Measurements from ENCODE around the gene LILRB1. TPM values are rescaled to one million over a fixed set of nuclear protein-coding genes. Genes with fewer than 3 reads are reported as not detected.
A peak's percentile ranks its signal among the peaks of the same experiment; 100 is the strongest.
"Not testable (repeated sequence)": the region's sequence is repeated elsewhere in the genome, so short reads cannot be mapped to it uniquely, and the experiment has no call there.

The LILRB1 gene
- polyA plus RNA-seq, 6 donors from 2014 or later, result 23.7 to 35.7 (median 27.9) TPM

DNA sequence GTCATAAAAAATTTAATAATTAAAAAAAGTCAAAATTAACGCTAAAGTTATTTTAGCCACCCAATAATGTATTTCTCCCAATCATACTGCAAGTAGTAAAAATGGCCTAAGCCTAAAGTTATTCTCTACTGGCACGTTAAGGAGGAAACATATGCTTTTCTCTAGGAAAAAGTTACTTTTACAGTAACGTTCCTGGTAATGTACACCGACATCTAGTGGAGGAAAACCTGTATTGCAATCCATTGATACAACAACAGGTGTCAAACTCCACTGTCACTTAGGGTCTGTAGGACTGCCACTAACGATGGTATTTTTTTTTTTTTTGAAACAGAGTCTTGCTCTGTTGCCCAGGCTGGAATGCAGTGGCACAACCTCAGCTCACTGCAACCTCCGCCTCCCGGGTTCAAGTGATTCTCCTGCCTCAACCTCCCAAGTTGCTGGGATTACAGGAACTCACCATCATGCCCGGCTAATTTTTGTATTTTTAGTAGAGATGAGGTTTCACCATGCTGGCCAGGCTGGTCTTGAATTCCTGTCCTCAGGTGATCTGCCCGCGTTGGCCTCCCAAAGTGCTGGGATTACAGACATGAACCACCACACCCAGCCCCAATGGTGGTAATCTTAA is 46.0 kb downstream of the LILRB1 start:
- not testable (repeated sequence) for H3K4me3 Mint-ChIP-seq, H3K4me1 Mint-ChIP-seq, H3K27ac Mint-ChIP-seq, H3K9me3 Mint-ChIP-seq, H3K36me3 Mint-ChIP-seq
- peaks cover 15 to 28% (median 21%) of the 10 kb centered on the region in 3 donors for H3K27me3 Mint-ChIP-seq
- peak; percentile 43 for DNase-seq
- peak; percentile 32 to 54 for ATAC-seq (ENCODE audit: low read depth in 2 of 2)

DNA sequence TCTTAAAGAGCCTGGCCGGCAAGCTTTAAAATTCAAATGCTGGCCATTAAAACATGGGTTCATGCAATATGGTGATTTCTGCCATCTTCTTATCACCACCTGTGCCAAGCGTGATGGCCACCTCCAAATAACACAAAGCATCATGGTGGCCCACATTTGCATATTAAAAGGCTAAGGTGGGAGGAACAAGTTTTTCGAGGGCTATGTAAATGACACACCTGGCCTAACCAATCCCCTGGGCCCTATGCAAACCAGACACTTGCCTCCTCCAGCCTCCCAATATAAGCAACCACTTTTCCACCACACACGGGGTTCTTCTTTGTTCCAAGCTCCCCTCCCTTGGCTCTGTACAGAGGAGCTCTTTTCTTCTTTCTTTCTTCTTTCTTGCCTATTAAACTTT is 46.9 kb downstream of the LILRB1 start:
- no peaks in the 10 kb centered on the region for H3K36me3 Mint-ChIP-seq
- H3K4me3 Mint-ChIP-seq, result no peak overlapping the region
- H3K27ac Mint-ChIP-seq, result no peak overlapping the region

DNA sequence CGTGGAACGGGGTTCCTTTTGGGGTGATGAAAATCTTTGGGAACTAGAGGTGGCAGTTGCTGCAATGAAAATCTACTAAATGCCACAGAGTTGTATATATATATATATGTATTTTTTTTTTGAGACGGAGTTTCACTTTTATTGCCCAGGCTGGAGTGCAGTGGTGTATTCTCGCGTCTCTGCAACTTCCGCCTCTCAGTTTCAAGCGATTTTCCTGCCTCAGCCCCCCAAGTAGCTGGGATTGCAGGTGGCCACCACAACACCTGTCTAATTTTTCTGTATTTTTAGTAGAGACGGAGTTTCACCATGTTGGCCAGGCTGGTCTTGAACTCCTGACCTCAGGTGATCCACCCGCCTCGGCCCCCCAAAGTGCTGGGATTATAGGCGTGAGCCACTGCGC is 51.3 kb downstream of the LILRB1 start:
- Mint-ChIP-seq H3K27ac (peak overlapping the region in 1 of 6 donors; percentile 10), H3K27me3 (peaks cover 31 to 63% (median 32%) of the 10 kb centered on the region in 3 donors)
- not testable (repeated sequence) for H3K4me3 Mint-ChIP-seq; H3K36me3 Mint-ChIP-seq; H3K4me1 Mint-ChIP-seq; DNase-seq; H3K9me3 Mint-ChIP-seq; ATAC-seq (ENCODE audit: low read depth in 2 of 2)

More for the DNA sequence above, 46.9 kb downstream of the LILRB1 start:
- no peaks in the 10 kb centered on the region for H3K9me3 Mint-ChIP-seq
- ATAC-seq (ENCODE audit: low read depth in 2 of 2), result no peak
- H3K27me3 Mint-ChIP-seq, result peaks cover 17 to 37% (median 22%) of the 10 kb centered on the region in 3 donors
- H3K4me1 Mint-ChIP-seq, result no peaks in the 10 kb centered on the region
- no peak for DNase-seq

DNA sequence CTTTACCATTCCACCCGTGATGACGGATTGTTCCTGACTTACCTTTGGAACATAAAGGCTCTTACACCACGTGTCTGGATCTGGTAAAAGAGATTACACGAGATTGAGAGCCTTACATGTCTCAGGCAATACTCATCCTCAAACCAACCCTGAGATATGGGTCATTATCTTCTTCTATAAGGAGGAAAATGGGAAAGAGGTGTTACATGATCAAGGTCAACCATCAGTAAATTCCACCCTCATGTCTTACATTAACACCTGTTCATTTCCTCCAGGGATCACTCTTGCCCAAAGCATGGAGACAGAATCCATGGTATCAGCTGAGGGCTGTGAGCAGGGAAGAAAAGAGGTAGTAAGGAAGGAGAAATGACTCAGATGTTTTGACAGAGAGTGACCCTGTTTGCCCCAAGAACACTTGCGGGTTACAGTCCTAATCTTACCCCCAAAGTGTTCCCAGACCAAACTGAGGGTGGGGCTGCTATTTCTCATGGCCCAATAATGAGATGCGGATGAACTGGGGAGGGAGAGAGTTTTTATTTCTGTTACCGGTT is 52.1 kb downstream of the LILRB1 start:
- DNase-seq, result no peak
- Mint-ChIP-seq H3K27me3 (peaks cover 35 to 66% (median 37%) of the 10 kb centered on the region in 3 donors), H3K36me3 (no peaks in the 10 kb centered on the region), H3K27ac (no peak overlapping the region), H3K9me3 (no peaks in the 10 kb centered on the region), H3K4me3 (no peak overlapping the region), H3K4me1 (peaks cover 0 to 4% (median 0%) of the 10 kb centered on the region in 3 donors)
- no peak for ATAC-seq (ENCODE audit: low read depth in 2 of 2)

DNA sequence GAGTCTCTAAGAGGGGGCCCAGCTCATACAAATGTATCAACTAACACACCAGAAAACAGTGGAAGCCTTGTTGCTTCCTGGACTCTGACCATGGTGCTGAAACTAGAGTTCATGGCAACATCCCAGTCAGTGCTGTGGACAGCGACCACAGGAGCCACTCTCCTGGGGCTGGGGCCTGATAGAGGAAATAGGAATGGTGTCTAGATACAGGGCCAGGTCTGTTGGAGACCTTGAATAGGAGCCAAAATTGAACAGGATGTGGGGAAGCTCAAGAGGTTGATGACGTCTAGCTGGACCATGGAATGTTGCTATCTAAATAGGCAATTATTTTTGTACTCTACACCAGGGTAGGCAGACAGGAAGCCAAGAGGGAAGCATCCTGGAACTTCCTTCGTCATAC is 54.2 kb downstream of the LILRB1 start:
- Mint-ChIP-seq H3K9me3 (no peaks in the 10 kb centered on the region), H3K27me3 (peaks cover 27 to 60% (median 42%) of the 10 kb centered on the region in 3 donors), H3K36me3 (no peaks in the 10 kb centered on the region), H3K4me1 (peaks cover 0 to 4% (median 0%) of the 10 kb centered on the region in 3 donors), H3K4me3 (no peak overlapping the region), H3K27ac (no peak overlapping the region)
- no peak for DNase-seq
- no peak for ATAC-seq (ENCODE audit: low read depth in 2 of 2)

Other genes with a start within 250 kb of the LILRB1 start
- under 1 TPM in 3 of 6 donors, not detected in 3; 0.06 to 0.09 (median 0.08) TPM for gene TTYH1, start 215.0 kb upstream of the LILRB1 start, polyA plus RNA-seq (ENCODE audit: low read depth in 6 of 6)
- 10 to 100 TPM in 2 of 6 donors, 1 to 10 TPM in 4; 4.0 to 17.4 (median 8.6) TPM for gene LENG8, start 181.3 kb upstream of the LILRB1 start, polyA plus RNA-seq (ENCODE audit: low read depth in 6 of 6)
- under 1 TPM in 5 of 6 donors, not detected in 1; 0.20 to 0.62 (median 0.31) TPM for gene LENG9, start 166.7 kb upstream of the LILRB1 start, polyA plus RNA-seq (ENCODE audit: low read depth in 6 of 6)
- gene CDC42EP5, start 157.2 kb upstream of the LILRB1 start, polyA plus RNA-seq (ENCODE audit: low read depth in 6 of 6), result not detected
- gene LAIR2, start 127.7 kb upstream of the LILRB1 start, polyA plus RNA-seq (ENCODE audit: low read depth in 6 of 6), result under 1 TPM in 3 of 6 donors, not detected in 3; 0.55 to 0.93 (median 0.66) TPM
- gene LILRA2, start 56.7 kb upstream of the LILRB1 start, polyA plus RNA-seq (ENCODE audit: low read depth in 6 of 6), result 1 to 10 TPM; 1.4 to 9.2 (median 2.9) TPM
- 1 to 10 TPM in 1 of 6 donors, under 1 TPM in 4, not detected in 1; 0.35 to 1.4 (median 0.41) TPM for gene LILRA1, start 36.9 kb upstream of the LILRB1 start, polyA plus RNA-seq (ENCODE audit: low read depth in 6 of 6)
- gene LILRB4, start 32.5 kb downstream of the LILRB1 start, polyA plus RNA-seq (ENCODE audit: low read depth in 6 of 6), result under 1 TPM in 2 of 6 donors, not detected in 4; 0.16 to 0.48 TPM
- gene KIR3DL3, start 94.0 kb downstream of the LILRB1 start, polyA plus RNA-seq (ENCODE audit: low read depth in 6 of 6), result not detected
- not detected for gene KIR2DL3, start 108.0 kb downstream of the LILRB1 start, polyA plus RNA-seq (ENCODE audit: low read depth in 6 of 6)
- gene KIR2DL1, start 139.3 kb downstream of the LILRB1 start, polyA plus RNA-seq (ENCODE audit: low read depth in 6 of 6), result not detected
- gene KIR2DL4, start 173.1 kb downstream of the LILRB1 start, polyA plus RNA-seq (ENCODE audit: low read depth in 6 of 6), result not detected
- under 1 TPM in 2 of 6 donors, not detected in 4; 0.26 to 0.53 TPM for gene KIR3DL1, start 186.0 kb downstream of the LILRB1 start, polyA plus RNA-seq (ENCODE audit: low read depth in 6 of 6)
- gene KIR2DS4, start 202.2 kb downstream of the LILRB1 start, polyA plus RNA-seq (ENCODE audit: low read depth in 6 of 6), result not detected
- gene KIR3DL2, start 220.0 kb downstream of the LILRB1 start, polyA plus RNA-seq (ENCODE audit: low read depth in 6 of 6), result under 1 TPM in 2 of 6 donors, not detected in 4; 0.25 to 0.39 TPM
- 1 to 10 TPM in 2 of 6 donors, under 1 TPM in 1, not detected in 3; 0.63 to 5.4 (median 1.1) TPM for gene FCAR, start 243.8 kb downstream of the LILRB1 start, polyA plus RNA-seq (ENCODE audit: low read depth in 6 of 6)

Measured in naive B cell (primary cell).